Trophoblast cell (in vitro differentiated cells and primary cell): ENCODE measurements around the gene SERGEF.

Source experiments
- DNase-seq, 2 donors: peaks; one replicate each; pipeline ENCODE4 v3.0.0-alpha.2; 2016
- H2AFZ ChIP-seq: 2 replicates; pipeline ENCODE4 v1.6.1; 2013; ENCODE audit warnings: low read length, moderate library complexity, mild to moderate bottlenecking; ENCODE audit not compliant: insufficient read depth, poor library complexity
- H2AK5ac ChIP-seq: 2 replicates; pipeline ENCODE4 v1.6.1; 2013; ENCODE audit warnings: mild to moderate bottlenecking, low read length
- H2BK120ac ChIP-seq: 2 replicates; pipeline ENCODE4 v1.6.1; 2013; ENCODE audit warnings: low read length, mild to moderate bottlenecking, moderate library complexity; ENCODE audit not compliant: insufficient read depth, poor library complexity
- H2BK12ac ChIP-seq: 2 replicates; pipeline ENCODE4 v1.6.1; 2013; ENCODE audit warnings: mild to moderate bottlenecking, low read length, moderate library complexity
- H2BK5ac ChIP-seq: 2 replicates; pipeline ENCODE4 v1.6.1; 2013; ENCODE audit warnings: low read length, low read depth, moderate library complexity, mild to moderate bottlenecking; ENCODE audit not compliant: poor library complexity
- H3K14ac ChIP-seq: 2 replicates; pipeline ENCODE4 v1.6.1; 2013; ENCODE audit warnings: mild to moderate bottlenecking, low read length
- H3K18ac ChIP-seq: 2 replicates; pipeline ENCODE4 v1.6.1; 2013; ENCODE audit warnings: mild to moderate bottlenecking, low read length
- H3K23ac ChIP-seq: 2 replicates; pipeline ENCODE4 v1.6.1; 2013; ENCODE audit warnings: low read length
- H3K27ac ChIP-seq: 2 replicates; pipeline ENCODE4 v1.5.1; 2013; ENCODE audit warnings: low read depth, mild to moderate bottlenecking, inconsistent platforms, low read length, moderate library complexity
- H3K27me3 ChIP-seq: 2 replicates; pipeline ENCODE4 v1.6.1; 2013; ENCODE audit warnings: inconsistent platforms, mild to moderate bottlenecking, low read length, moderate library complexity; ENCODE audit not compliant: insufficient read depth
- H3K36me3 ChIP-seq, 2 experiments: 1 replicate in 1 of 2; 2 replicates in 1 of 2; pipeline ENCODE4 v1.6.1; 2013; ENCODE audit warnings: low read length in 2 of 2, mild to moderate bottlenecking in 2 of 2, moderate library complexity in 1 of 2; ENCODE audit not compliant: insufficient read depth in 2 of 2, control insufficient read depth in 1 of 2
- H3K4ac ChIP-seq: 2 replicates; pipeline ENCODE4 v1.6.1; 2013; ENCODE audit warnings: low read depth, mild to moderate bottlenecking, low read length, moderate library complexity
- H3K4me1 ChIP-seq, 2 experiments: 1 replicate in 1 of 2; 2 replicates in 1 of 2; pipeline ENCODE4 v1.6.1; 2013; ENCODE audit warnings: low read length in 2 of 2, mild to moderate bottlenecking in 2 of 2, moderate library complexity in 1 of 2; ENCODE audit not compliant: insufficient read depth in 2 of 2, control insufficient read depth in 1 of 2
- H3K4me2 ChIP-seq: 2 replicates; pipeline ENCODE4 v1.6.1; 2013; ENCODE audit warnings: inconsistent platforms, mild to moderate bottlenecking, low read length, moderate library complexity
- H3K4me3 ChIP-seq: 2 replicates; pipeline ENCODE4 v1.5.1; 2013; ENCODE audit warnings: mild to moderate bottlenecking, low read depth, low read length, inconsistent platforms
- H3K79me1 ChIP-seq: one replicate; pipeline ENCODE4 v1.6.1; 2013; ENCODE audit warnings: low read length
- H3K79me2 ChIP-seq: 2 replicates; pipeline ENCODE4 v1.6.1; 2013; ENCODE audit warnings: low read length, mild to moderate bottlenecking; ENCODE audit not compliant: control insufficient read depth, insufficient read depth, poor library complexity
- H3K9ac ChIP-seq: 2 replicates; pipeline ENCODE4 v1.6.1; 2013; ENCODE audit warnings: mild to moderate bottlenecking, low read length
- H3K9me3 ChIP-seq: 2 replicates; pipeline ENCODE4 v1.6.1; 2013; ENCODE audit warnings: low read depth, mild to moderate bottlenecking, control low read depth, inconsistent platforms, low read length; ENCODE audit not compliant: insufficient read depth
- H4K12ac ChIP-seq: 2 replicates; pipeline ENCODE4 v1.6.1; 2013; ENCODE audit warnings: low read depth, mild to moderate bottlenecking, low read length, moderate library complexity
- H4K8ac ChIP-seq: 2 replicates; pipeline ENCODE4 v1.6.1; 2013; ENCODE audit warnings: low read depth, mild to moderate bottlenecking, low read length, moderate library complexity
- H4K91ac ChIP-seq: one replicate; pipeline ENCODE4 v1.6.1; 2013; ENCODE audit warnings: low read depth, mild to moderate bottlenecking, low read length, moderate library complexity
- WGBS: extraction: QIAGEN DNeasy Blood & Tissue Kit; methylation state at CpG from one replicate; pipeline ENCODE4 v1.1.7; 2013; ENCODE audit warnings: missing lambda C conversion rate; ENCODE audit not compliant: insufficient read length, insufficient coverage; ENCODE audit errors: extremely low coverage; 5-methylcytosine and 5-hydroxymethylcytosine counted together

The SERGEF gene

GRCh38 chr11:17796154-17796553, 216.7 kb downstream of the SERGEF start:
- H2BK120ac ChIP-seq: no peak overlapping the region
- H2AK5ac ChIP-seq: no peak overlapping the region
- no peaks in the 10 kb centered on the region for H3K79me1 ChIP-seq
- no peak overlapping the region for H4K8ac ChIP-seq
- no peak overlapping the region for H3K27ac ChIP-seq
- no peak overlapping the region for H3K18ac ChIP-seq
- no peak for DNase-seq
- H3K27me3 ChIP-seq: no peaks in the 10 kb centered on the region
- H3K4ac ChIP-seq: no peak overlapping the region
- WGBS: no CpG with 5 or more reads among the region's 2 CpGs
- no peaks in the 10 kb centered on the region for H3K79me2 ChIP-seq
- no peak overlapping the region for H4K91ac ChIP-seq
- H2BK5ac ChIP-seq: no peak overlapping the region
- H3K9ac ChIP-seq: no peak overlapping the region
- H3K4me2 ChIP-seq: no peak overlapping the region
- H3K23ac ChIP-seq: no peak overlapping the region
- no peak overlapping the region for H4K12ac ChIP-seq
- H3K4me1 ChIP-seq: no peaks in the 10 kb centered on the region
- H3K9me3 ChIP-seq: no peaks in the 10 kb centered on the region
- no peaks in the 10 kb centered on the region for H3K36me3 ChIP-seq
- H2AFZ ChIP-seq: no peak overlapping the region
- no peak overlapping the region for H2BK12ac ChIP-seq
- no peak overlapping the region for H3K4me3 ChIP-seq
- H3K14ac ChIP-seq: no peak overlapping the region

DNA sequence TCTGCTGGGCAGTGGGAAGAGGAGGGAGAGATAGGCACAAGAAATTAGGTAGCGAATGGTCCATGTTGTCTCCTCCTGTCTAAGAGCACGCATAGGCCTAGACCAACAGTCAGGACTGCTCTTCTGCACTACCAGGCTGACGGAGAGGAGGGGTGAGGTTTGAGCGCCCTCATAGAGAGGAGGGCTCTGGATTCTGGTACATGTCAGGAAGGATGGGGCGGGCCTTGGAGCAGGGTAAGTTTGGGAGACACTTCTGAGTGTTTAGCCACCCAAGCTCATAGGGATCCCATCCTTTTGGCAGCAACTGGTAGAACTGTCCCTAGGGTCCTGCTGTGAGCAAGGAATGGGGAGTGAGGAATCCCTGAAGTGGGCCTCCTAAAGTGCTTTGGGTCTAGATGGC, 217.9 kb downstream of the SERGEF start:
- Histone ChIP-seq H2BK120ac (no peak overlapping the region), H3K23ac (no peak overlapping the region), H3K79me1 (no peaks in the 10 kb centered on the region), H2BK5ac (no peak overlapping the region), H2BK12ac (no peak overlapping the region), H3K79me2 (no peaks in the 10 kb centered on the region), H3K18ac (no peak overlapping the region), H3K4ac (no peak overlapping the region), H3K4me3 (no peak overlapping the region), H3K27me3 (no peaks in the 10 kb centered on the region), H4K91ac (no peak overlapping the region), H3K9ac (no peak overlapping the region), H3K14ac (no peak overlapping the region), H2AK5ac (no peak overlapping the region), H3K9me3 (no peaks in the 10 kb centered on the region), H4K8ac (no peak overlapping the region), H2AFZ (no peak overlapping the region), H3K4me1 (no peaks in the 10 kb centered on the region), H3K4me2 (no peak overlapping the region), H3K27ac (no peak overlapping the region), H3K36me3 (no peaks in the 10 kb centered on the region), H4K12ac (no peak overlapping the region)
- no peak for DNase-seq
- WGBS: no CpG with 5 or more reads among the region's 5 CpGs

GRCh38 chr11:17793642-17794170, 219.1 kb downstream of the SERGEF start:
- H2BK5ac ChIP-seq: no peak overlapping the region
- DNase-seq: no peak
- H3K36me3 ChIP-seq: no peaks in the 10 kb centered on the region
- H3K9me3 ChIP-seq: no peaks in the 10 kb centered on the region
- no peak overlapping the region for H3K27ac ChIP-seq
- no peaks in the 10 kb centered on the region for H3K79me1 ChIP-seq
- WGBS: no CpG with 5 or more reads among the region's 7 CpGs
- no peak overlapping the region for H2AFZ ChIP-seq
- no peak overlapping the region for H3K4me3 ChIP-seq
- no peaks in the 10 kb centered on the region for H3K27me3 ChIP-seq
- H3K79me2 ChIP-seq: no peaks in the 10 kb centered on the region
- no peak overlapping the region for H3K4me2 ChIP-seq
- H3K4me1 ChIP-seq: no peaks in the 10 kb centered on the region
- H3K4ac ChIP-seq: no peak overlapping the region
- H2BK12ac ChIP-seq: no peak overlapping the region
- no peak overlapping the region for H3K23ac ChIP-seq
- no peak overlapping the region for H2AK5ac ChIP-seq
- no peak overlapping the region for H3K18ac ChIP-seq
- no peak overlapping the region for H2BK120ac ChIP-seq
- H3K14ac ChIP-seq: no peak overlapping the region
- no peak overlapping the region for H3K9ac ChIP-seq
- no peak overlapping the region for H4K12ac ChIP-seq
- H4K8ac ChIP-seq: no peak overlapping the region
- H4K91ac ChIP-seq: no peak overlapping the region

GRCh38 chr11:17792161-17792560, 220.7 kb downstream of the SERGEF start:
- Histone ChIP-seq H3K27ac (no peak overlapping the region), H3K79me1 (no peaks in the 10 kb centered on the region), H2BK5ac (no peak overlapping the region), H3K79me2 (no peaks in the 10 kb centered on the region), H3K4me2 (no peak overlapping the region), H2BK120ac (no peak overlapping the region), H3K36me3 (no peaks in the 10 kb centered on the region), H2BK12ac (no peak overlapping the region), H3K9me3 (no peaks in the 10 kb centered on the region), H4K12ac (no peak overlapping the region), H3K4me1 (peaks cover 0 to under 1% of the 10 kb centered on the region in 2 experiments), H2AK5ac (no peak overlapping the region), H3K18ac (no peak overlapping the region), H3K23ac (no peak overlapping the region), H2AFZ (no peak overlapping the region), H3K4ac (no peak overlapping the region), H4K8ac (no peak overlapping the region), H3K14ac (no peak overlapping the region), H3K27me3 (no peaks in the 10 kb centered on the region), H4K91ac (no peak overlapping the region), H3K9ac (no peak overlapping the region), H3K4me3 (no peak overlapping the region)
- no peak for DNase-seq
- WGBS: no CpG with 5 or more reads among the region's 9 CpGs
